Measurements from ENCODE around the gene HKDC1.
A peak's percentile ranks its signal among the peaks of the same experiment; 100 is the strongest.
"Not testable (repeated sequence)": the region's sequence is repeated elsewhere in the genome, so short reads cannot be mapped to it uniquely, and the experiment has no call there.

The HKDC1 gene

GRCh38 chr10:69287181-69287580 lies 67.0 kb downstream of the HKDC1 start:
- H3K9me3 ChIP-seq: no peaks in the 10 kb centered on the region
- in situ Hi-C loops (cut with MboI; ENCODE audit: low sequenced_read_pairs): no loop called here
- H3K27me3 ChIP-seq (ENCODE audit: low read depth): no peaks in the 10 kb centered on the region
- H3K36me3 ChIP-seq (replicated peaks): no peaks in the 10 kb centered on the region
- peak; percentile 72 to 77 for DNase-seq (ENCODE audit: low spot score in 2 of 2)
- no peak overlapping the region for H3K4me3 ChIP-seq
- peaks cover 18% of the 10 kb centered on the region for H3K4me1 ChIP-seq

GRCh38 chr10:69290993-69291392 lies 70.9 kb downstream of the HKDC1 start:
- no peak for DNase-seq (ENCODE audit: low spot score in 2 of 2)
- Histone ChIP-seq H3K4me3 (no peak overlapping the region), H3K9me3 (no peaks in the 10 kb centered on the region), H3K27me3 (ENCODE audit: low read depth) (no peaks in the 10 kb centered on the region), H3K36me3 (replicated peaks) (no peaks in the 10 kb centered on the region), H3K4me1 (peaks cover 13% of the 10 kb centered on the region)
- in situ Hi-C loops (cut with MboI; ENCODE audit: low sequenced_read_pairs): no loop called here

- H3K36me3 ChIP-seq (replicated peaks): no peaks in the 10 kb centered on the region
- peaks cover 3% of the 10 kb centered on the region; the same call in 1 of the 2 replicates for H3K27me3 ChIP-seq (ENCODE audit: low read depth)
- H3K4me3 ChIP-seq: no peak overlapping the region
- no peaks in the 10 kb centered on the region for H3K9me3 ChIP-seq
- peaks cover 3% of the 10 kb centered on the region for H3K4me1 ChIP-seq
- in situ Hi-C loops (cut with MboI; ENCODE audit: low sequenced_read_pairs): no loop called here
- DNase-seq (ENCODE audit: low spot score in 2 of 2): no peak
Observed at GRCh38 chr10:69292459-69292858, 72.3 kb downstream of the HKDC1 start.

- Histone ChIP-seq H3K4me1 (no peaks in the 10 kb centered on the region), H3K4me3 (no peak overlapping the region), H3K36me3 (replicated peaks) (no peaks in the 10 kb centered on the region), H3K27me3 (ENCODE audit: low read depth) (peaks cover 3% of the 10 kb centered on the region; the same call in 1 of the 2 replicates), H3K9me3 (no peaks in the 10 kb centered on the region)
- in situ Hi-C loops (cut with MboI; ENCODE audit: low sequenced_read_pairs): no loop called here
- DNase-seq (ENCODE audit: low spot score in 2 of 2): no peak
Observed at GRCh38 chr10:69295027-69295636, 75.0 kb downstream of the HKDC1 start.

- Histone ChIP-seq H3K9me3 (no peaks in the 10 kb centered on the region; the same call in 1 of the 2 replicates), H3K4me3 (no peak overlapping the region), H3K36me3 (replicated peaks) (no peaks in the 10 kb centered on the region), H3K4me1 (no peaks in the 10 kb centered on the region), H3K27me3 (ENCODE audit: low read depth) (no peaks in the 10 kb centered on the region)
- no peak for DNase-seq (ENCODE audit: low spot score in 2 of 2)
- in situ Hi-C loops (cut with MboI; ENCODE audit: low sequenced_read_pairs): no loop called here
Observed at GRCh38 chr10:69303632-69304051, 83.5 kb downstream of the HKDC1 start.

- no peaks in the 10 kb centered on the region for H3K27me3 ChIP-seq (ENCODE audit: low read depth)
- DNase-seq (ENCODE audit: low spot score in 2 of 2): no peak
- H3K4me1 ChIP-seq: no peaks in the 10 kb centered on the region
- H3K9me3 ChIP-seq: no peaks in the 10 kb centered on the region; the same call in 1 of the 2 replicates
- H3K36me3 ChIP-seq (replicated peaks): no peaks in the 10 kb centered on the region
- H3K4me3 ChIP-seq: no peak overlapping the region
- in situ Hi-C loops (cut with MboI; ENCODE audit: low sequenced_read_pairs): no loop called here
Observed at GRCh38 chr10:69306421-69306820, 86.3 kb downstream of the HKDC1 start.

GRCh38 chr10:69307434-69307833 lies 87.3 kb downstream of the HKDC1 start:
- Histone ChIP-seq H3K9me3 (no peaks in the 10 kb centered on the region; the same call in 1 of the 2 replicates), H3K36me3 (replicated peaks) (no peaks in the 10 kb centered on the region), H3K27me3 (ENCODE audit: low read depth) (no peaks in the 10 kb centered on the region), H3K4me3 (no peak overlapping the region), H3K4me1 (peaks cover under 1% of the 10 kb centered on the region; the same call in 1 of the 2 replicates)
- DNase-seq (ENCODE audit: low spot score in 2 of 2): no peak
- in situ Hi-C loops (cut with MboI; ENCODE audit: low sequenced_read_pairs): no loop called here

GRCh38 chr10:69308304-69308703 lies 88.2 kb downstream of the HKDC1 start:
- in situ Hi-C loops (cut with MboI; ENCODE audit: low sequenced_read_pairs); H3K36me3 ChIP-seq (replicated peaks); H3K4me3 ChIP-seq; H3K27me3 ChIP-seq (ENCODE audit: low read depth); H3K4me1 ChIP-seq; H3K9me3 ChIP-seq; DNase-seq (ENCODE audit: low spot score in 2 of 2): not testable (repeated sequence)

- in situ Hi-C loops (cut with MboI; ENCODE audit: low sequenced_read_pairs): no loop called here
- Histone ChIP-seq H3K9me3 (no peaks in the 10 kb centered on the region; the same call in 1 of the 2 replicates), H3K36me3 (replicated peaks) (no peaks in the 10 kb centered on the region), H3K4me1 (peaks cover 9% of the 10 kb centered on the region), H3K27me3 (ENCODE audit: low read depth) (no peaks in the 10 kb centered on the region), H3K4me3 (no peak overlapping the region)
- DNase-seq (ENCODE audit: low spot score in 2 of 2): no peak
Observed at GRCh38 chr10:69311309-69311708, 91.2 kb downstream of the HKDC1 start.

GRCh38 chr10:69312528-69312927 lies 92.4 kb downstream of the HKDC1 start:
- peaks cover 9% of the 10 kb centered on the region for H3K4me1 ChIP-seq
- in situ Hi-C loops (cut with MboI; ENCODE audit: low sequenced_read_pairs): no loop called here

GRCh38 chr10:69315100-69315542 lies 95.0 kb downstream of the HKDC1 start:
- Histone ChIP-seq H3K27me3 (ENCODE audit: low read depth) (no peaks in the 10 kb centered on the region), H3K4me3 (no peak overlapping the region), H3K4me1 (peaks cover 21% of the 10 kb centered on the region), H3K9me3 (no peaks in the 10 kb centered on the region), H3K36me3 (replicated peaks) (peaks cover 5% of the 10 kb centered on the region; the same call in 1 of the 2 replicates)
- no peak for DNase-seq (ENCODE audit: low spot score in 2 of 2)
- in situ Hi-C loops (cut with MboI; ENCODE audit: low sequenced_read_pairs): no loop called here

More at GRCh38 chr10:69312528-69312927, 92.4 kb downstream of the HKDC1 start:
- Histone ChIP-seq H3K9me3 (no peaks in the 10 kb centered on the region; the same call in 1 of the 2 replicates), H3K4me3 (no peak overlapping the region), H3K27me3 (ENCODE audit: low read depth) (no peaks in the 10 kb centered on the region), H3K36me3 (replicated peaks) (no peaks in the 10 kb centered on the region)
- peak; percentile 49 to 87 for DNase-seq (ENCODE audit: low spot score in 2 of 2)

- in situ Hi-C loops (cut with MboI; ENCODE audit: low sequenced_read_pairs): no loop called here
- peaks cover 5% of the 10 kb centered on the region; the same call in 1 of the 2 replicates for H3K36me3 ChIP-seq (replicated peaks)
- peaks cover 22% of the 10 kb centered on the region for H3K4me1 ChIP-seq
- no peak overlapping the region for H3K4me3 ChIP-seq
- DNase-seq (ENCODE audit: low spot score in 2 of 2): no peak
- no peaks in the 10 kb centered on the region for H3K9me3 ChIP-seq
- H3K27me3 ChIP-seq (ENCODE audit: low read depth): no peaks in the 10 kb centered on the region
Observed at GRCh38 chr10:69315610-69316312, 95.6 kb downstream of the HKDC1 start.

- no peak for DNase-seq (ENCODE audit: low spot score in 2 of 2)
- no peak overlapping the region for H3K4me3 ChIP-seq
- in situ Hi-C loops (cut with MboI; ENCODE audit: low sequenced_read_pairs): no loop called here
- no peaks in the 10 kb centered on the region for H3K27me3 ChIP-seq (ENCODE audit: low read depth)
- H3K4me1 ChIP-seq: peaks cover 22% of the 10 kb centered on the region
- peaks cover 5% of the 10 kb centered on the region; the same call in 1 of the 2 replicates for H3K36me3 ChIP-seq (replicated peaks)
- no peaks in the 10 kb centered on the region for H3K9me3 ChIP-seq
Observed at GRCh38 chr10:69316313-69317059, 96.4 kb downstream of the HKDC1 start.
